HepG2 (cell line): ENCODE data around the gene GRIK2. TPM values are rescaled to one million over a fixed set of nuclear protein-coding genes. Genes with fewer than 3 reads are reported as not detected.
A peak's percentile ranks its signal among the peaks of the same experiment; 100 is the strongest.

ENCODE experiments used
- ATAC-seq: fragments of 200-7000 bp; cut with Tn5 transposase; 3 replicates; pipeline ENCODE4 v1.9.1; 2020; ENCODE audit warnings: mild to moderate bottlenecking, moderate library complexity
- BruUV-seq: library from RNA; stranded (reverse); fragments of 400-500 nt; replicated peaks from 2 replicates; lab custom pipeline; 2021; lab: Mats Ljungman, UMichigan
- CTCF ChIA-PET: fragments of 300-600 bp; formaldehyde crosslinking; extraction: SDS; loops from one replicate; lab custom pipeline; 2021; ENCODE audit warnings: low total read pairs, inconsistent platforms, low intra/inter-chr PET ratio; lab: Yijun Ruan, JAX
- POLR2A ChIA-PET: fragments of 350-600 bp; sonication (Branson Sonifier 250); formaldehyde crosslinking; loops from one replicate; lab custom pipeline; 2020; ENCODE audit warnings: antibody characterized with exemption, inconsistent platforms; lab: Yijun Ruan, JAX
- DNase-seq: peaks from one replicate; pipeline ENCODE4 v3.0.0-alpha.2; 2015; ENCODE audit warnings: low spot score
- FAIRE-seq: peaks from 3 replicates; lab custom pipeline; 2011; peaks lifted over from hg19 to GRCh38; lab: Jason Lieb, UNC
- H2AFZ ChIP-seq: one replicate; pipeline ENCODE4 v1.6.1; 2011; ENCODE audit warnings: low read length, inconsistent platforms
- H3K27ac ChIP-seq: fragments of 300-600 bp; 3 replicates; pipeline ENCODE4 v1.8.0; 2011; ENCODE audit warnings: mixed run types, mild to moderate bottlenecking, mixed read lengths, low read length, inconsistent platforms; ENCODE audit not compliant: insufficient read depth; ENCODE audit errors: extremely low read length
- H3K27me3 ChIP-seq, 2 experiments: fragments of 200-600 bp in 1 of 2; 2 replicates in 1 of 2; 3 replicates in 1 of 2; pipeline versions ENCODE4 v1.6.0 to v1.8.0; 2011; ENCODE audit warnings: low read length in 2 of 2, mild to moderate bottlenecking in 2 of 2, moderate library complexity in 2 of 2, inconsistent platforms in 1 of 2; ENCODE audit not compliant: insufficient read depth in 2 of 2, control insufficient read depth in 1 of 2
- H3K36me3 ChIP-seq, 2 experiments: fragments of 200-600 bp in 1 of 2; replicated peaks in 1 of 2; 2 replicates in 1 of 2; 3 replicates in 1 of 2; pipeline versions ENCODE4 v1.5.1 to v1.8.0; 2011; ENCODE audit warnings: low read length in 2 of 2, inconsistent platforms in 1 of 2; ENCODE audit not compliant: insufficient read depth in 2 of 2, control insufficient read depth in 1 of 2
- H3K4me1 ChIP-seq: 2 replicates; pipeline ENCODE4 v1.5.1; 2012; ENCODE audit warnings: low read length, inconsistent platforms; ENCODE audit not compliant: insufficient read depth
- H3K4me2 ChIP-seq: 2 replicates; pipeline ENCODE4 v1.6.0; 2011; ENCODE audit warnings: low read depth, low read length, inconsistent platforms
- H3K4me3 ChIP-seq, 3 experiments: fragments of 200-600 bp in 1 of 3; sonication (generic), shearing (Covaris generic) in 1 of 3; replicated peaks in 1 of 3; 2 replicates each; pipeline ENCODE4 v1.5.1; 2011 to 2016; ENCODE audit warnings: low read length in 3 of 3, inconsistent platforms in 2 of 3, low read depth in 2 of 3, mild to moderate bottlenecking in 2 of 3, control low read depth in 1 of 3, mixed read lengths in 1 of 3; ENCODE audit not compliant: insufficient read depth in 1 of 3
- H3K79me2 ChIP-seq: one replicate; pipeline ENCODE4 v1.6.1; 2011; ENCODE audit warnings: low read length, inconsistent platforms; ENCODE audit not compliant: insufficient read depth
- H3K9ac ChIP-seq: 2 replicates; pipeline ENCODE4 v1.6.0; 2011; ENCODE audit warnings: mild to moderate bottlenecking, low read depth, low read length, inconsistent platforms; ENCODE audit not compliant: insufficient read depth
- H3K9me3 ChIP-seq: 2 replicates; pipeline ENCODE4 v1.5.1; 2012; ENCODE audit warnings: mild to moderate bottlenecking, low read length
- H4K20me1 ChIP-seq: 2 replicates; pipeline ENCODE4 v1.6.0; 2011; ENCODE audit warnings: inconsistent platforms, mild to moderate bottlenecking, low read length, moderate library complexity; ENCODE audit not compliant: insufficient read depth
- KDM2A ChIP-seq: sonication (generic); formaldehyde crosslinking; IDR thresholded peaks from 2 replicates; pipeline ENCODE4 v1.4.0; 2020; ENCODE audit warnings: low read depth, missing genetic modification reagents, borderline replicate concordance
- MAFK ChIP-seq, 2 experiments: IDR thresholded peaks in 1 of 2; conservative IDR thresholded peaks in 1 of 2; 2 replicates each; pipeline ENCODE4 v1.6.1; 2011; ENCODE audit warnings: improper control_type of control experiment in 2 of 2, low read length in 2 of 2
- MEIS2 ChIP-seq: sonication (generic); formaldehyde crosslinking; IDR thresholded peaks from 2 replicates; pipeline ENCODE4 v1.9.0; 2021; ENCODE audit warnings: mild to moderate bottlenecking, missing genetic modification reagents
- MTF2 ChIP-seq: sonication (generic); formaldehyde crosslinking; IDR thresholded peaks from 2 replicates; pipeline ENCODE4 v1.5.0; 2020; ENCODE audit warnings: missing genetic modification reagents, borderline replicate concordance
- MYPOP ChIP-seq: sonication (generic); formaldehyde crosslinking; IDR thresholded peaks from 2 replicates; pipeline ENCODE4 v1.8.1; 2023; ENCODE audit warnings: mild to moderate bottlenecking, moderate library complexity, missing genetic modification reagents
- NFE2L1 ChIP-seq: sonication (generic); formaldehyde crosslinking; IDR thresholded peaks from 2 replicates; pipeline ENCODE4 v1.4.0; 2020; ENCODE audit warnings: missing genetic modification reagents, mild to moderate bottlenecking, borderline replicate concordance
- PTBP1 ChIP-seq: fragments of 200-400 bp; formaldehyde crosslinking; IDR thresholded peaks from 2 replicates; pipeline ENCODE4 v1.6.1; 2018; ENCODE audit warnings: low read length, low read depth; ENCODE audit not compliant: poor library complexity, severe bottlenecking
- SRSF4 ChIP-seq: fragments of 200-400 bp; formaldehyde crosslinking; IDR thresholded peaks from one replicate; pipeline ENCODE4 v1.6.1; 2018; ENCODE audit warnings: mild to moderate bottlenecking, low read depth, low read length, moderate library complexity; ENCODE audit not compliant: poor library complexity, severe bottlenecking
- TBX2 ChIP-seq: sonication (generic); formaldehyde crosslinking; IDR thresholded peaks from 2 replicates; pipeline ENCODE4 v1.5.0; 2020; ENCODE audit warnings: missing genetic modification reagents, mild to moderate bottlenecking, borderline replicate concordance
- ZBTB20 ChIP-seq: sonication (generic); formaldehyde crosslinking; IDR thresholded peaks from 2 replicates; pipeline ENCODE4 v1.8.1; 2023; ENCODE audit warnings: missing genetic modification reagents, low read depth, mild to moderate bottlenecking, borderline replicate concordance
- ZNF687 ChIP-seq: sonication (generic); formaldehyde crosslinking; IDR thresholded peaks from 2 replicates; pipeline ENCODE4 v1.5.1; 2020; ENCODE audit warnings: mild to moderate bottlenecking, missing genetic modification reagents, moderate library complexity
- WGBS: methylation state at CpG from one replicate; pipeline ENCODE4 v1.1.6; 2017; ENCODE audit warnings: low lambda C conversion rate; 5-methylcytosine and 5-hydroxymethylcytosine counted together
- in situ Hi-C: cut with HindIII; loops from 2 replicates; pipeline ENCODE4 v1.10.0; 2017; ENCODE audit warnings: low pct_unique_long_range_greater_than_20kb; ENCODE audit not compliant: extremely low pct_ligation_motif_present
- intact Hi-C: fragments of 100-400 bp; cut with micrococcal nuclease; formaldehyde crosslinking; loops from one replicate; pipeline ENCODE4 v1.10.0; 2022; ENCODE audit not compliant: unreplicated experiment
- polyA plus RNA-seq, 8 experiments: library from polyadenylated mRNA; depleted of rRNA in 3 of 8; stranded (reverse) in 7 of 8; unstranded in 1 of 8; fragments of >200 nt; fragmentation: Illumina TruSeq in 4 of 8; extraction: Trizol in 4 of 8; gene quantifications; 2 replicates each; pipeline versions ENCODE4 v1.2.1 to v1.2.3, GENCODE V29; 2011 to 2016; ENCODE audit warnings: low read depth in 4 of 8, missing spikeins in 1 of 8, mixed read lengths in 1 of 8; ENCODE audit not compliant: insufficient read depth in 1 of 8
- total RNA-seq, 5 experiments: library from RNA; depleted of rRNA; stranded (reverse); fragments of >200 nt; fragmentation: Illumina TruSeq; extraction: Trizol; gene quantifications; 2 replicates each; pipeline ENCODE4 v1.2.3, GENCODE V29; 2016; ENCODE audit warnings: low read depth in 1 of 5

The GRIK2 gene
- total and polyA plus RNA-seq, 2 of the 13 experiments (the other 11 are each of a cell fraction or from before 2014, with no cell fraction given): not detected

- H3K4me1 ChIP-seq: no peaks in the 10 kb centered on the region
- H3K27ac ChIP-seq: no peak overlapping the region
- ATAC-seq (no peak), DNase-seq (no peak), FAIRE-seq (no peak)
- H4K20me1 ChIP-seq: no peaks in the 10 kb centered on the region
- no peaks in the 10 kb centered on the region for H3K36me3 ChIP-seq
- TF ChIP-seq ZBTB20 (CRISPR knock-in tag): no peak
- 0 out of 4 replicates have a peak, but pooled peaks of 1 of the 2 experiments have one; percentile 8 for TF ChIP-seq MAFK (conservative IDR thresholded peaks at IDR 0.05 in 1 of 2, IDR thresholded peaks at IDR 0.05 in 1 of 2; ENCODE audit: low read length in 2 of 2)
- intact Hi-C loops: no loop called here
- H3K79me2 ChIP-seq: no peaks in the 10 kb centered on the region
- no peaks in the 10 kb centered on the region for H3K9me3 ChIP-seq
- POLR2A ChIA-PET: no interaction called here
- in situ Hi-C loops: no loop called here
- BruUV-seq: no TSS peak
- CTCF ChIA-PET: no interaction called here
- WGBS: 0% methylated on average over 2 of the region's 2 CpGs
- H2AFZ ChIP-seq: no peak overlapping the region
- H3K9ac ChIP-seq: no peak overlapping the region
- no peaks in the 10 kb centered on the region for H3K27me3 ChIP-seq
- no peak overlapping the region for H3K4me2 ChIP-seq
- H3K4me3 ChIP-seq: no peak overlapping the region
These were observed 634.7 kb downstream of the GRIK2 start for GRCh38 chr6:102028176-102028575.

GRCh38 chr6:102038964-102039363 lies 645.5 kb downstream of the GRIK2 start:
- POLR2A ChIA-PET: no interaction called here
- no peak for ATAC-seq

More at GRCh38 chr6:102038964-102039363, 645.5 kb downstream of the GRIK2 start:
- FAIRE-seq (no peak), DNase-seq (no peak)
- Histone ChIP-seq H3K4me2 (no peak overlapping the region), H3K27ac (no peak overlapping the region), H3K9ac (no peak overlapping the region), H3K27me3 (no peaks in the 10 kb centered on the region), H2AFZ (no peak overlapping the region), H3K4me1 (no peaks in the 10 kb centered on the region), H4K20me1 (no peaks in the 10 kb centered on the region), H3K4me3 (no peak overlapping the region), H3K9me3 (no peaks in the 10 kb centered on the region), H3K36me3 (no peaks in the 10 kb centered on the region), H3K79me2 (no peaks in the 10 kb centered on the region)
- CTCF ChIA-PET: no interaction called here
- TF ChIP-seq MTF2 (CRISPR knock-in tag) (no peak), NFE2L1 (no peak), SRSF4 (no peak), TBX2 (CRISPR knock-in tag) (no peak), MYPOP (CRISPR knock-in tag) (no peak), PTBP1 (no peak), KDM2A (CRISPR knock-in tag) (no peak), MEIS2 (CRISPR knock-in tag) (no peak), ZNF687 (no peak)
- in situ Hi-C loops: no loop called here
- intact Hi-C loops: no loop called here
- WGBS: 1% methylated on average over 3 of the region's 3 CpGs
- no TSS peak for BruUV-seq
